HG03469 (cell line): ENCODE measurements around the gene CAPN3.
"Not testable (repeated sequence)": the region's sequence is repeated elsewhere in the genome, so short reads cannot be mapped to it uniquely, and the experiment has no call there.

ENCODE experiments used
- ATAC-seq: cut with Tn5 transposase; IDR thresholded peaks from one replicate; pipeline ENCODE4 v1.9.1; 2021; ENCODE audit warnings: mild to moderate bottlenecking, moderate library complexity, moderate number of reproducible peaks; ENCODE audit not compliant: unreplicated experiment

Gene CAPN3

DNA sequence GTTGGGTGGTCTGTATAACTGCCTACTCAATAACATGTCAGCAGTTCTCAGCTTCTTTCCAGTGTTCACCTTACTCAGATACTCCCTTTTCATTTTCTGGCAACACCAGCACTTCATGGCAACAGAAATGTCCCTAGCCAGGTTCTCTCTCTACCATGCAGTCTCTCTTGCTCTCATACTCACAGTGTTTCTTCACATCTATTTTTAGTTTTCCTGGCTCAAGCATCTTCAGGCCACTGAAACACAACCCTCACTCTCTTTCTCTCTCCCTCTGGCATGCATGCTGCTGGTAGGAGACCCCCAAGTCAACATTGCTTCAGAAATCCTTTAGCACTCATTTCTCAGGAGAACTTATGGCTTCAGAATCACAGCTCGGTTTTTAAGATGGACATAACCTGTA, at the start of gene CAPN3:
Gene CAPN3 (plus strand): TSS at position 253 of the 400 bp plus-strand sequence. CDS start 305 bp downstream, outside the sequence.
- ATAC-seq: no peak

DNA sequence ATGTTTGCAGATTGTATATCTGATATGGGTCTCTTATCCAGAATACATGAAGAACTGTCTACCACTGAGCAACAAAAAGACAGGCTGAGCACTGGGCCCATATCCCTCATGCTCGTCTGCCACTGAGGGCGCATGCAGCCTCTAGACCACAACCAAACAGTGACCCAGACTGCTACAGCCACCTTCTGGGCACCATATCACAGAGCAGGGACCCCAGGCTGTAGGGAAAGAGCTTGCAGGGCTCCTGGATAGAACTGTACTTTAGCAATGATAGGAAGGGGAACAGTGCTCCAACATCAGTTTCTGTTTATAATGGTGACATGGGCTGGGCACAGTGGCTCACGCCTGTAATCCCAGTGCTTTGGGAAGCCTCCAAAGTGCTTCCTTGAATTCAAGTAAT, 45.8 kb upstream of the CAPN3 start:
- no peak for ATAC-seq

DNA sequence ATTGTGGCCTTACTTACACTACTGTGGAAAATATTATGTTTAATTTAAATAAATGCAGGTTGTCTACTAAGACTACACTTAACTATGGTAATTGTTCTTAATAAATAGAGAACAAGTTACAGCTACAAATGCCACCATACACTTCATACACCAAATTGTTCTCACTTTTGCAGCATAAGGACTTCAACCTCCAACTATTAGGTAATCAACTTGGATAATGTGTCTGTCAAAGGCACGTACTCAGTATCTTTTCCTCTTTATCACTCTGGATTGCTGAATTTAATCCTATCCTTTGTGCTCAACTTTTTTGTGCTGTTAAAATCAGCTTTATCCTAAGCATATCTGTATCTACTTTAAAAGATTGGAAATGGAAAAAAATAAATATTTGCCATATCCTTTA, 44.5 kb upstream of the CAPN3 start:
- no peak for ATAC-seq

DNA sequence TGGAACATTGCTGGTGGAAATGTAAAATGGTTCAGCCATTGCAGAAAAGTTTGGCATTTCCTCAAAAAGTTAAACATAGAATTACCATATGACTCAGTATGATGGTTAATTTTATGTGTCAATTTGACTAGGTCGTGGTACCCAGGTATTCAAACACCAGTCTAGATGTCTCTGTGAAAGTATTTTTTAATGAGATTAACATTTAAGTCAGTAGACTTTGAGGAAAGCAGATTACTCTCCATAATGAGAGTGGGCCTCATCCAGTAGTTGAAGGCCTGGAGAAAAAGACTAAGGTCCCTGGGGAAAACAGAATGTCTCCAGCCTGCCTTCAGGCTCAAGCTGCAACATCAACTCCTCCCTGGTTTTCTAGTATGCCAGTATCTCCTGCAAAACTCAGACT, 43.8 kb upstream of the CAPN3 start:
- no peak for ATAC-seq

DNA sequence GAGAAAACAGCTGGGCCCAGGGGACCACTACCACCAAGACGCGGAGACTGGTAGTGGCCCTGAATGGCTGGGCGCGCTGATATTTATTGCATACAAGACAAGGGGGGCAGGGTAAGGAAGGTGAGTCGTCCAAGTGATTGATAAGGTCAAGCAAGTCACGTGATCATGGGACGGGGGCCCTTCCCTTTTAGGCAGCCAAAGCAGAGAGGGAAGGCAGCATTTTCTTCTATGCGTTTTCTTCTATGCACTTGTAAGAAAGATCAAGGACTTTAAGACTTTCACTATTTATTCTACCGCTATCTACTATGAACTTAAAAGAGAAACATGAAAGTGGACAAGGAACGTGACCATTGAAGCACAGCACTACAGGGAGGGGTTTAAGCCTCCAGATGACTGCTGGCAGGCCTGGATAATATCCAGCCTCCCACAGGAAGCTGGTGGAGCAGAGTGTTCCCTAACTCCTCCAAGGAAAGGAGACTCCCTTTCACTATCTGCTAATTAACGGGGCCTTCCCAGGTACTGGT, 43.0 kb upstream of the CAPN3 start:
- not testable (repeated sequence) for ATAC-seq

DNA sequence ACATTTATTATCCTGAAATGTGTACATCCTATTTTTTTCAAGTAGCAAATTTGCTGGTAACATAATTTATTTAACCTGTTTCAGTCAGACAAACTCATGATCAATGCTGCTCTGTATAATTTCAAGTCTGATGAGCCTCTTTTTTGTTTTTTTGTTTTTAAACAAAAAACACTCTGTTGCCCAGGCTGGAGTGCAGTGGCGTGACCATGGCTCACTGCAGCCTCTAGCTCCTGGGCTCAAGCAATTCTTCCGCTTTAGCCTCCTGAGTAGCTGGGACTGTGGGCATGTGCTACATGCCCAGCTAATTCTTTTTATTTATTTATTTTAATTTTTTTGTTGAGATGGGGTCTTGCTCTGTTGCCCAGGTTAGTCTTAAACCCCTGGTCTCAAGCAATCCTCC, 40.1 kb upstream of the CAPN3 start:
- no peak for ATAC-seq

DNA sequence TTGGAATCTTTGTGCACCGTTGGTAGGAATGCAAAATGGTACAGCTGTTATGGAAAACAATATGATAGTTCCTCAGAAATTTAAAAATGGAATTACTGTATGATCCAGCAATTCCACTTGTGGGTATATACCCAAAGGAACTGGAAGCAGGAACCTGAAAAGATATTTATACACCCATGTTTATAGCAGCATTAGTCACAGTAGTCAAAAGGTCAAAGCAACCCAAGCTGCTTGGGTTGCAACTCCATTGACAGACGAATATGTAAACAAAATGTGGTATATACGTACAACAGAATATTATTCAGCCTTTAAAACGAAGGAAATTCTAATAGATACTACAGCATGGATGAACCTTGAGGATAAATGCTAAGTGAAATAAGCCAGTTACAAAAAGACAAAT, 35.0 kb upstream of the CAPN3 start:
- ATAC-seq: no peak

DNA sequence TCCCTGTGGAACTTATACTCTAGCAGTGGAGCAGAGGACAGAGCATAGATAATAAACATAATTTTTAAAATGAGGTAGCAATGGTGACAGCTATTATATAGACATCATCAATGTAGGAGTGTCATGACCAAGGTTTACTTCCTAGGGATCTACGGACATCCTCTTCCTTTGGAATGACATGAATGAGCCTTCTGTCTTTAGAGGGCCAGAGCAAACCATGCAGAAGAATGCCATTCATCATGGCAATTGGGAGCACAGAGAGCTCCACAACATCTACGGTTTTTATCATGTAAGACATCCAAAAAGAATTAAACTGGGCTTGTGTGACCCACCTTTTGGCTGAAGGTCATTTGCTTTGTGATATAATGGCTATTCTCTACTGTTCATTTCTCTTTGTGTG, 30.1 kb upstream of the CAPN3 start:
- no peak for ATAC-seq

DNA sequence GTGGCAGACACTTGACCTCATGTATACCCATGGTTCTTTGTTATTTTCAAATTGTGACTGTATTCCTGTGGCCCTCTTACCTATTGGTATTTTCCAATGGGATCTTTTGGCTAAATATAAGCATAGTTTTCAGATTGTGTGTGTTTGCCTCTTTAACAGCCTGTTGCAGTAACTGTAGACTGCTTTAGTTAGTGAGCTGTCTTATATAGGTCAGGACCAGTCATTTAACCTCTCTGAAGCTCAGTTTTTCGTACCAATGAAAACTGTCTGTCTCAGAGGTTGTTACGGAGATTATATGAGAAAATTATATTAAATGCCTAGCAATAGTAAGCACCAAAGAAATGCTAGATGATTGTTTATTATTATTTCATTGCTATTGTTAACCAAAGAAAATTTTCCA, 29.3 kb upstream of the CAPN3 start:
- no peak for ATAC-seq

DNA sequence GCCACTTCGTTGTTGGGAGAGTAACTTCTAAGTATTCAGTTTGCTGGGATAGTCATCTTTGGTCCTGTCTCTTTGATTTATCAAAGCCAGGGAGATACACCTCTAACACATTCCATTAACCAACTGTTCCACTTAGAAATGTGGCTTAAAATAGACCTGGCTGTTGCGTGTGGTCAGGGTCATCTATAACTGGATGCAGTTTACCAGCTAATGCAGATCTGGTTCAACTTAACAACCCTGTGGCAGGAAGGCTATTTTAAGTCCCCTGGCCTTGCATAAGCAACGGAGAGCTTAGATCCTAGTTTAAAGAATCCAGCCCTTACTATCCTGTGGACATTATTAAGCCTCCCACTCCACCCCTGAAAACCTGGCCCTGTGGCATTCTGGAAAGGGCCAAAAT, 28.1 kb upstream of the CAPN3 start:
- ATAC-seq: no peak

DNA sequence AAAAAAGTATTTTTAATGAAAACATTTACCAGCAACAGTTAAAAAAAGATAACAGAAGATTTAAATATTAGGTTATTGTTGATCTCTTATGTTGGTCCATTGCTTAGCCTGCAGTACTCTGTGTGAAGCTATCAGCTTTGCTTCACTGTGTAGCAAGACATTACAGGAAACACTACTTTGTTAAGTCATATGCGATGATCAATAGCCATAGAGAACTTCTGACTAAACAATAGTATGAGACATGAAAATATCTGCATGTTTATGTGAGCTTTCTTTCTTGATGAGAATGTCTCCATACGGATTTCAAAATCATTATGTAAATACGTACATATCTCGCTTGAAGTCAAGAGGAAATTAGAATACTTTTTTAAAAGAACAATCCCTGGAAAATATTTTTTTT, 27.0 kb upstream of the CAPN3 start:
- no peak for ATAC-seq

DNA sequence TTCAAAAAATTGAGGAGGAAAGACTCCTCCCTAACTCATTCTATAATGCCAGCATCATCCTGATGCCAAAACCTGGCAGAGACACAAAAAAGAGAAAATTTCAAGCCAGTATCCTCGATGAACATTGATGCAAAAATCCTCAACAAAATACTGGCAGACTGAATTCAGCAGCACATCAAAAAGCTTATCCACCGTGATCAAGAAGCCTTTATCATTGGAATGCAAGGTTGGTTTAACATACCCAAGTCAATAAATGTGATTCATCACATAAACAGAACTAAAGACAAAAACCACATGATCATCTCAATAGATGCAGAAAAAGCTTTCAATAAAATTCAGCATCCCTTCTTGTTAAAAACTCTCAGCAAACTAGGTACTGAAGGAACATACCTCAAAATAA, 24.2 kb upstream of the CAPN3 start:
- no peak for ATAC-seq

DNA sequence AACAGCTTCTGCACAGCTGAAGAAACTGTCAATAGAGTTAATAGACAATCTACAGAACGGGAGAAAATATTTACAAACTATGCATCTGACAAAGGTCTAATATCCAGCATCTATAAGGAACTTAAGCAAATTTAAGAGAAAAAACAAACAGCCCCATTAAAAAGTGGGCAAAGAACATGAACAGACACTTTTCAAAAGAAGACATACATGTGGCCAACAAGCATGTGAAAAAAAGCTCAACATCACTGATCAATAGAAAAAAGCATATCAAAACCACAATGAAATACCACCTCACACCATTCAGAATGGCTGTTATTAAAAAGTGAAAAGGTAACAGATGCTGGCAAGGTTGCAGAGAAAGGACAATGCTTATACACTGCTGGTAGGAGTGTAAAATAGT, 22.7 kb upstream of the CAPN3 start:
- not testable (repeated sequence) for ATAC-seq

DNA sequence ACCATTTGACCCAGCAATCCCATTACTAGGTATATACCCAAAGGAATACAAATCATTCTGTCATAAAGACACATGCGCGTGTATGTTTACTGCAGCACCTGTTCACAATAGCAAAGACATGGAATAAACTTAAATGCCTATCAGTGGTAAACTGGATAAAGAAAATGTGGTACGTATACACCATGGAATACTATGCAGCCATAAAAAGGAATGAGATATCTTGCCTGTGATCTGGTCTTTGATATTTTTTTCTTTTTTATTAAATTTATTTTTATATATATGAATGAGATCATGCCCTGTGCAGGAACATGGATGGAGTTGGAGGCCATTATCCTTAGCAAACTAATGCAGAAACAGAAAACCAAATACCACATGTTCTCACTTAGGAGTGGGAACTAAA, 22.2 kb upstream of the CAPN3 start:
- ATAC-seq: not testable (repeated sequence)

DNA sequence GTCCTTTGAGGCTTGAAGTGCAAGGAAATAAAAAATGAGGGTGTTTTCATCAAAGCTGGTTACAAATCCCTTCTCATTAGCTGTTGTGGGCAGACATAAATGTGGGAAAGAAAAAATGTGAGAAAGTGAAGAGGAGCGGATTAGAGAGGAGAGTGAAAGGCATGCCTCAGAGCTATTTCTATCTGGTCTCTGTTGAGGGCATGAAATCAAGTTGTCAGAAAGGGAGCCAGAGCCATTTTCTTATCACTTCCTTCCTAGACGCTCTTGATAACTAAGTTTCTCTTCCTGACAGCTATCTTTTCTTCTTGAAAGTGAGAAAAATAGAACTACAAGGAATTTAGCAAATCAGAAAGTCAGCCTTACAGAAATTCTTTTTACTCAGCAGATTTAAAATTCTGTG, 20.8 kb upstream of the CAPN3 start:
- no peak for ATAC-seq

DNA sequence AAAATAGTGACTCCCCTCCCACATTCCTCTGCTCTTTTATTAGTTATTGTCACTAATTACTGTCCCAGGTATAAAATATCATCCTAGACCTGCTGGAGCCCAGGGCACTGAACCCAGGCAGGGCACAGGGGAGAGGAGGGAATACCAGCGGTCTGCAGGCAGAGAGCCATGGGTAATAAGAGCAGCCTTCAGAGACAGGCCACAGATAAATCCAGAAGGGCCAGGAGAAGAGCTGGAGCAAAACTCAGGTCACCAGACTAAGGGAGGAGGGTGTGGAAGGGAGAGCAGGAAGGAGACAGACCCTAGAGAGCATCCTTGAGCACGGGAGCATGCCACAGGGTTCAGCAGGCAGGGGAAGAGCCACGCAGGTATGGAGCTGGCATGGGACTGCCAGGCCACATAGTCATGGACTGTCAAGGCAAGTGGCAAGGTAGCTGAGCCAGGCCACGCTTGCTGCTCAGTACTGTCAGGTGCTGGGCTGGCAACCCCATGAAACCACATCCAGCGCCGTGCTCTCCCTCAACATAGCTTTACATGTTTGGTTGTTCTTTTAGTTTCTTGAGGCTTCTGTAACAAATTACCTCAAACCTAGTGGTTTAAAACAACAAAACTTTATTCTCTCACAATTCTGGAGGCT, 15.6 kb upstream of the CAPN3 start:
- ATAC-seq: no peak

DNA sequence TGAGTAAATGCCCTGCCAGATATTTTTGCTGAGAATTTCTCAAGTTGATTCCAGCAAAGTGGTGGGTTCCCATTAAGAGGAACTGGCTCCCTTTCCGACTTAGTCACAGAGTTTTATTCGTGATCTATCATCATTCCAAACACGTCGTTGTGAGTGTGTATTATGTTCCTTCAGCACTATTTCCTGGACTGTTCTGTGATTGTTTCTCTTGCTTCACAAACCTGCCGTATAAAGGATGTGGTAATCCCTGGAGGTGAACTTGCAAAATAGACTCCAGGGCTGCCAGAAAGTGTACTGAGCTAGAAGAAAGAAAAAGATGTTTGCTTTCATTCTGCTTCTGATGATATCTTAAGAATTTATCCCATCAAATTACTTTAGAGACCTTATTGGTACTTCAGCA, 14.5 kb upstream of the CAPN3 start:
- no peak for ATAC-seq

DNA sequence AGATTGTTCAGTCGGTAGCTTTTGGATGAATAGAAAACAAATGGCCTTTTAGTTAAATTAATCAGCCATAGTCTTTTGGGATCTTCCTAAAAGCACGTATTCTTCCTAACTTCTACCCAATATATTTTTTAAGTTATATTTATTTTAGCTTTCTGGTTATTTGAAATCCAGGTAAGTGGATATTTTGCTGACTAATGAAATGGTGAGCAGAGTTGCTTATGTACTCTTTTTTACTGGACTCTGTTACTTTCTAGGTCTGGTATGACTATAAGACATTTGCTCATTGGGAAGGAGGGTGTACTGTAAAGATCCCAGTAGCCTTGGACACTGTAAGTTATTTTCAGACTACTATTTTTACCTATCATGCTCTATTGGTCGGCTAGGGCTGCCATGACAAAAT, 13.8 kb upstream of the CAPN3 start:
- no peak for ATAC-seq

DNA sequence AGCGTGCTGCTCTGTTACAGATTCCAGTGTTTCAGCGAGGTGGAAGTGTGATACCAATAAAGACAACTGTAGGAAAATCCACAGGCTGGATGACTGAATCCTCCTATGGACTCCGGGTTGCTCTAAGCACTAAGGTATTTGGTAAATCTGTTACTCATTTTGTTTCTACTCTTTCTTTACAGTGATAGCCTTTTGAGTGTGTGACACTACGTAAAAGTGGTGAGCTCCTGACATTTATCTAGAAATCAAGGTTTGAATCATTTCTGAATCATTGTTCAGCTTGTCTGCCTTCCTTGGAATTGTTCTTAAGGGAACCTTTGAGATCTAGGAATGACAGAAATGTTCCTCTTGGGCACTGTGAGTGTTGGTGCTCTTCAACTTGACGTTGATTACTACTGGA, 11.2 kb upstream of the CAPN3 start:
- ATAC-seq: no peak

DNA sequence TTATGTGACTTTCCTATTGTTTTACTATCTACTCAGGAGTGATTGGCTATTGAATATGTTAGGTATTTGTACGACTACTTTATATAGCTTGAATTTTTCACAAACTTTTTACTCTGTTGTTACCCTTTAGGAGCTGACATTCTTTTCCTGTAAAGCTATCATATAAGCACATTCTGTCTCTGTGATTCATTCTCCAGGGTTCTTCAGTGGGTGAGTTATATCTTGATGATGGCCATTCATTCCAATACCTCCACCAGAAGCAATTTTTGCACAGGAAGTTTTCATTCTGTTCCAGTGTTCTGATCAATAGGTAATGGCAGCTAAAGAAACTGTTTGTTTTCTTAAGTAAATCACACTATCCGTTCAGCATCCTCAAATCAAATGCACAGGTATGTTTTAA, 10.1 kb upstream of the CAPN3 start:
- no peak for ATAC-seq

DNA sequence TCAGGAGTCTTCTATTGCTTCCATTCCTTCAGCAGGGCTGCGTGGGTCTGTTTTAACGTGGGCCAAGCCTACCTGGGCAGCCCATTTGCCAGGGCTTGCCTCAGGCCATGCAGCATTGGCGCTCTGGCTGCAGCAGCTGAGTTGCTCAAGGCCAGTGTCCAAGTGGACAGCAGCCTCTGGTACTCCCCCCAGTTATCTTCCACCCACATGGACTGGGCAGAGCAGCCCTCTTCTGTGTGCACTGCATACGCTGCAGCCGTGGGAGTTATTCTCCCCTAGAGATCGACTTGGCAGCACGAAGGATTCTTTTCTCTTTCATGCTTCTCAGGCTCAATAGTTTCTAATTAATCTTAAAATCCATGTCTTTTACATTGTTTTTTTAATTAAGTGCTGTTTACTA, 6.9 kb upstream of the CAPN3 start:
- ATAC-seq: no peak

DNA sequence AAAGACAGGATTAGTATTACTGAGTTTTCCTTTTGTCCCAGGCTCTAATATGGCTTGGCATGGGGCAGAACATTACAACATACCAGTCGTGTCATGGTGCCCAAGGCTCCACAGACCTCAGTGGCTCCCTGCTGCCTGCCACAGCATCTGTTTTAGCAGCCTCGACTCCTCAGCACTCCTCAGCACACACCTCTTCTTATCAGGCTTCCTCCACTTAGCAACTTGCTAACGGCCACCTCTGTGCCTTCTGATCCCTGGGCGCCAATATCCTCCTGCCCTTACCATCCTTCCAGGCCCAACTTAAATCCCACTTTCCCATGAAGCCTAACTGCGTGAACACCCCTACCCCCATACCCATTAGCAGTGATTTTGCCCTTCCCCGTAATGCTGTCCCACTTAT, 6.2 kb upstream of the CAPN3 start:
- ATAC-seq: no peak

DNA sequence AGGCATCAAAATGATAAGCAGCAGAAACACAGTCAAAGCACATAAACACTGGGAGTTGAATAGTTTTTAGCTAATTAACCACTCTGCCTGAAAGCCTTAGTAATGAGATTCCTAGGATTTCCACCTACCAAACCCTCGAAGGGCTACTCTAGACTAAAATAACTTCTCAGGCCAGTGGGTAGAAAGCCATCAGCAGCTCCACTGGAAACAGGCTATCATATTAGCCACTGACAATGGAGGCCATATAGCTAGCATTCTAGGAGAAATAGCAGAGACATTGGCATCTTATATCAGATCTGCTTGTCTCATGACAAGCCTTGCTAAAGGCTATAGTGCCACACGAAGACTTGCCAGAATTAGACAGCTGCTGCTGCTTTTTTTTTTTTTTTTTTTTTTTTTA, 4.5 kb upstream of the CAPN3 start:
- no peak for ATAC-seq
